Bone marrow (tissue), 2 donors: Measurements from ENCODE around the gene RHOF.

ENCODE experiments used
- DNase-seq, 2 donors: peaks; one replicate each; lab custom pipeline; 2025; lab: John Stamatoyannopoulos, UW

RHOF gene

DNA sequence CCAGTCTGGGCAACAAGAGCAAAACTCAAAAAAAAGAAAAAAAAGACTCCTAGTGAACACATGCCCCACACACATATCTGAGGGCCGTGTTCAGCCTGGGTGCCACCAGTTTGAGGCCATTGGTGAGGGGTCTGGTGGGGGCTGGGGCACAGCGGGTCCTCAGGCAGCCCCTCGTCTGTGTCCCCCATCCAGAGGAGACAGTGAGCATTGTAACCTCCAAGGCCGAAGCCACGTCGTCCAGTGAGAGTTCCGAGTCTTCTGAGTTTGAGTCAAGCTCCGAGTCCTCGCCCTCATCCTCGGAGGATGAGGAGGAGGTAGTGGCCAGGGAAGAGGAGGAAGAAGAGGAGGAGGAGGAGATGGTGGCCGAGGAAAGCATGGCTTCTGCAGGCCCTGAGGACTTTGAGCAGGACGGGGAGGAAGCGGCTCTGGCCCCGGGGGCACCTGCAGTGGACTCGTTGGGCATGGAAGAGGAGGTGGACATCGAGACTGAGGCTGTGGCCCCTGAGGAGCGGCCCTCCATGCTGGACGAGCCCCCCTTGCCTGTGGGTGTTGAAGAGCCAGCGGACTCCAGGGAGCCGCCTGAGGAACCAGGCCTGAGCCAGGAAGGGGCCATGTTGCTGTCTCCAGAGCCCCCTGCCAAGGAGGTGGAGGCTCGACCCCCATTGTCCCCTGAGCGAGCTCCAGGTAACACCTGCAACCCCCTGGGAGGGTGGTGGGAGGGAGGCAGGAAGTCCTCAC, 25.9 kb upstream of the RHOF start:
- DNase-seq, result no peak

DNA sequence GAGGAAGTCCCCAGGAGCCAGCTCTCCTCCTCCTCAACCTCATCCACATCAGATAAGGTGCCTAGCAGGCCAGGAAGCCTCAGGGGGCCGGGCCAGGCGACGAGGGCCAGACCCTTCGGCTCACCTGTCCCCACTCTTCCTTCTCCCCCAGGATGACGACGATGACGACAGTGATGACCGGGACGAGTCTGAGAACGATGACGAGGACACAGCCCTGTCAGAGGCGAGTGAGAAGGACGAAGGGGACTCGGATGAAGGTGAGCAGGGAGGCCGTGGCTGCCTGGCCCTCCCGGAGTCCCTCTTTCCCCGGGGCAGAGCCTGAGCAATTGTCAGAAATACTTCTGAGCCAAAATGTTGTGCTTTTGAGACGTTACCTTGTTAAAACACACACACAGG, 24.2 kb upstream of the RHOF start:
- DNase-seq, result no peak

DNA sequence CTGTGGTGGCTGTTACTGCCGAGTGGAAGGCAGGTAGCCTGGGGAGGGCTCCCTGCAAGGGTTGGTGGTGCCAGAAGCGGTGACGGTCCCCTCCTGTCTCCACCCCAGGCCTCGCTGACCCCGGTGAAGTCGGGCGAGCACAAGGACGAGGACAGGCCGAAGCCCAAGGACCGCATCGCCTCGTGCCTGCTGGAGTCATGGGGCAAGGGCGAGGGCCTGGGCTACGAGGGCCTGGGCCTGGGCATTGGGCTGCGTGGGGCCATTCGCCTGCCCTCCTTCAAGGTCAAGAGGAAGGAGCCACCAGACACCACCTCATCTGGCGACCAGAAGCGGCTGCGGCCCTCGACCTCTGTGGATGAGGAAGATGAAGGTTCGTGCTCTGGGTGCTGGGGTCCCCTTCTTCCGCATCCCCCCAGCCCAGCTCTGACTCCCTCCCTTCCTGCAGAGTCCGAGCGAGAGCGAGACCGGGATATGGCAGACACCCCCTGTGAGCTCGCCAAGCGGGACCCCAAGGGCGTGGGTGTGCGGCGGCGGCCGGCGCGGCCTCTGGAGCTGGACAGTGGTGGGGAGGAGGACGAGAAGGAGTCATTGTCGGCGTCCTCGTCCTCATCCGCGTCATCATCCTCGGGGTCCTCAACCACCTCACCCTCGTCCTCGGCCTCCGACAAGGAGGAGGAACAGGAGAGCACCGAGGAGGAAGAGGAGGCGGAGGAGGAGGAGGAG, 23.6 kb upstream of the RHOF start:
- no peak for DNase-seq

DNA sequence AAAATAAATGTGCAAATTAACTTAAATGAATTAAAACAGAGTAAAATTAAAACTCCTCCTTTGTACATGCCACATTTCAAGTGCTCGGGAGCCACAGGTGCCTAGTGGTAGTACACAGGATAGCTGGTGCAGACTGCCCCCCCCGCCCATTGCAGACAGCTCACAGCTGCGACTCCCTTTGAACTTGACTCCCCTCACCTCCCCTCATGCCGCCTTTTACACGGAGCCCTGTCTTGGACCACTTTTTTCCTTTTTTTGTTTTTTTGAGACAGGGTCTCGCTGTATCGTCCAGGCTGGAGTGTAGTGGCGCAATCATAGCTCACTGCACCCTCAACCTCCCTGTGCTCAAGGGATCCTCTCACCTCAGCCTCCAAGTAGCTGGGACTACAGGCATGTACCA, 21.8 kb upstream of the RHOF start:
- DNase-seq, result no peak

DNA sequence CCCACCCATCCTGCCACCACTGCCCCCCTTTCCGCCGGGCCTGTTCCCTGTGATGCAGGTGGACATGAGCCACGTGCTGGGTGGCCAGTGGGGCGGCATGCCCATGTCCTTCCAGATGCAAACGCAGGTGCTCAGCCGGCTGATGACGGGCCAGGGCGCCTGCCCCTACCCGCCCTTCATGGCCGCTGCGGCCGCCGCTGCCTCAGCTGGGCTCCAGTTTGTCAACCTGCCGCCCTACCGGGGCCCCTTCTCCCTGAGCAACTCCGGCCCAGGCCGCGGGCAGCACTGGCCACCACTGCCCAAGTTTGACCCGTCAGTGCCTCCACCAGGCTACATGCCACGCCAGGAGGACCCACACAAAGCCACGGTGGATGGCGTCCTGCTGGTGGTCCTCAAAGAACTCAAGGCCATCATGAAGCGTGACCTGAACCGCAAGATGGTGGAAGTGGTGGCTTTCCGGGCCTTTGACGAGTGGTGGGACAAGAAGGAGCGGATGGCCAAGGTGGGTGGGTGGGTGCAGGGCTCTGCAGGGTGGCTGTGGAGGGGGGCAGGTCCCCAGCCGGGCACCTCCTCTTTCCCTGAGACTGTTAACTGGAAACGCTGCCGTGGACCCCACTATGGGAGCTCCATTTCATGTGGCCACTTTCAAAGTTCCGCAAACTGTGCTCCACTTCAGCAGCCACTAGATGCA, 21.1 kb upstream of the RHOF start:
- DNase-seq, result no peak

DNA sequence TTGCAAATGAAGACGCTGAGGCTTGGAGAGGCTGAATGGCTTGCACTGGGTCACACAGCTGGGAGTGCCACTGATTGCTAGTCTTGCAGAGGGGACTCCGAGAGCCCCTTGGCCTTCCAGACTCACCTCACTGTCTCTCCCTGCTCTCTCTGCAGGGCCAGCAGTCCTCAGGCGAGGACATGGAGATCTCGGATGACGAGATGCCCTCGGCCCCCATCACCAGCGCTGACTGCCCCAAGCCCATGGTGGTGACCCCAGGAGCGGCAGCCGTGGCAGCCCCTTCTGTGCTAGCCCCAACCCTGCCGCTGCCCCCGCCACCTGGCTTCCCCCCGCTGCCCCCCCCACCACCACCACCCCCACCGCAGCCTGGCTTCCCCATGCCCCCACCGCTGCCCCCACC, 20.5 kb upstream of the RHOF start:
- DNase-seq, result no peak

DNA sequence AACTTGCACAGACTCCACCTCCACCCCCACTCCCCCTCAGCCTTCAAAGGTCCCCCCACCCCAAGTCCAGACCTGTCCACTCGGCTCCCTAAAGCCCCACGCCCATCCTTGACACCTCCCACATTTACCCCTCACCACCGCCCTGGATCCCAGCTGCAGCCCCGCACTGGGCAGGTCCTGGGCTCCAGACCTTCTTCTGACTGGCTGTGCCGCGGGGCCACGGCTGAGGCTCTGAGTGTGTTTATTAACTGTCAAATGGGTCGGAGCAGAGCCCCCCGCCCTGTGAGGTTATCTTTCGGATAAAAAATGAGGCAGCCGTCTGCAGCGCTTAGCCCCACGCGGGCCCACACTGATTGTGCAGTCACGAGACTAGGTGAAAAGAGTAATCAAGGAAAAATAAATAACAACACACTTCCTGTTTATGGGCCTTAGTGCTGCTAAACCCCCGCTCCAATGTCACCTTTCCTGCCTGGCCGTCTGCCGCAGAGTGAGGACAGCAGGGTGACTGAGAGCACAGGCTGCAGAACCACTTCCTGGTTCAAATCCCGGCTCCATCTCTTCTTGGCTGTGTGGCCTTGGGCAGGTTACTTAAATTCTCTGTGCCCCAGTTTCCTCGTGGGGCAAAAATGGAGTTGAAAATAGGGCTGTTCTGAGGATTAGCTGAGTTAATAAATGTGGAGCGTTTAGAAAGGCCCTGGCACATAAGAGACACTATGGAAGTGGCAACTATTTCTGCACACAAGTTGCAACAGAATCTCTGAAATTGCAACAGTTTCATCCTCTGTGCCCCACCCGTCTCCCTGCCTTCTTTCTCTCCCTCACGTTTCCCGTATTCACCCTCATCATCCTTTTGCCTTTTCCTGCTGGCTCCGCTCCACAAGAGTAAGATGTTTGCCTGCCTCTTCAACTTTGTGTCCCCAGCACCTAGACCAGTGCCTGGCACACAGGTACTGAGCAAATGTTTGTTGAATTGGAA, 19.7 kb upstream of the RHOF start:
- no peak for DNase-seq

DNA sequence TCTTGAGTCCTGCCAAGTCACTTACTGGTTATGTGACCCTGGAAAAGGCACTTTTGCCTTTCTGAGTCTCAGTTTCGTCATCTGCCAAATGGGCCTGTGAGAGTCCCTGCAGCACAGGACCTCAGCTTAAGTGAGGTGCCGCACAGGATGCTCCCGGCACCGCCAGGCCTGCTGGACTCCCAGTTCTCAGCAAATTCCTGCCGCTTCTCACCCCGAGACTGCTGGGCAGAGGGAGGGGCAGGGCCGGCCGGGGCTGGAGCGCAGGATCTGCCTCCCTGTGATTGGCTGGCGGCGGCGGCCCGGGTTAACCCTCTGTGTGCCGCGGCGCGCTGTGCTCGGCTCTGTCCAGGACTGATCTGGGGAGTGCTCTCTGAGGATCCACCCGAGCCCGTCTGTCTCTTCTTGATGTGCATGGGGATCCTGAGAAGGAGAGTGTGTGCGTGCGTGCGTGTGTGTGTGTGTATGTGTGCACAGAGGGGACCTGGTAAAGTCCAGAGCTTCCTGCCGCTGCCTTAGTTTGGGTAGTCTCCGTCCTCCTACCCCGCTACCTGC, 18.9 kb upstream of the RHOF start:
- no peak for DNase-seq

DNA sequence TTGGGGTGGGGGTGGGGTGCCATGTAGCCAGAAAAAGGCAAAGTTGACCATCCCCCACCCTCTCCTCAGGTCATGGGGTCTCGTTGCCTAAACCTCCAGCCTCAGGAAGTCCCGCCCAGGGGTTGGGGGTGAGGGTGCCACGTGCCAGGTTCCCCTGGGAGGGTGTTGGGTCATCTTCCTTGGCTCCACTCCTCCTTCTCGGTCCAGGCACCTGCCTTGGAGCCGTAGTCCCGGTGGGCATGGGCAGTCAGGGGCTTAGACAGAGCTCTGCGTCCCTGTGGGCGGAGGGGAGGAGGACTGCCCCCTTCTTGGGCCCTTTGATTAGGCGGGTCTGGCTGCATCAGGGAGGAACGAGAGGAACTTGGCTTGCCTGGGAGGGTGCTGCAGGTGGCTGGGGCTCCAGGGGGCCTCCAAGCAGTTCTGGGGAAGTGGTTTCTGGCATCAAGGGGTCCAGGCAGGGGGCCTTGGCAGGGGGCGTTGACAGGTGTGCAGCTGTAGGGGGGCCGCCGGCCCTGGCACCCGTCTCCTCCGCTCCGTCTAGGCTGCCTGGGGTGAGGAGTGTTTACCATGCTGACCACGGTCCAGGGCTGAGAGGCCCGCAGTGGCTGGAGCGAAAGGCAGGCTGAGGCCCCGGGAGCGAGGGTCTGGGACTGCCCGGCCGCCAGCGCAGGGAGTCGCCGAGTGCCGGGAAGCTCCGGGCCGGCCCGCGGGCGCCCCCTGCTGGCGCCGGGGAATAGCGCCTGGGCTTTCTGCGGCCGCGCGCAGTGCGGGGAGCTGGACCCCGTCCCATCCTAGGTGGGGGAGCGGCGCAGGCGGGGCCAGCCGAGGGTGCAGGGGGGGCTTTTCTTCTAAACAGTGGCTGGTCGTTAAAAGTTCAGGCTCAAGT, 18.2 kb upstream of the RHOF start:
- peak; percentile 31 to 46 for DNase-seq

DNA sequence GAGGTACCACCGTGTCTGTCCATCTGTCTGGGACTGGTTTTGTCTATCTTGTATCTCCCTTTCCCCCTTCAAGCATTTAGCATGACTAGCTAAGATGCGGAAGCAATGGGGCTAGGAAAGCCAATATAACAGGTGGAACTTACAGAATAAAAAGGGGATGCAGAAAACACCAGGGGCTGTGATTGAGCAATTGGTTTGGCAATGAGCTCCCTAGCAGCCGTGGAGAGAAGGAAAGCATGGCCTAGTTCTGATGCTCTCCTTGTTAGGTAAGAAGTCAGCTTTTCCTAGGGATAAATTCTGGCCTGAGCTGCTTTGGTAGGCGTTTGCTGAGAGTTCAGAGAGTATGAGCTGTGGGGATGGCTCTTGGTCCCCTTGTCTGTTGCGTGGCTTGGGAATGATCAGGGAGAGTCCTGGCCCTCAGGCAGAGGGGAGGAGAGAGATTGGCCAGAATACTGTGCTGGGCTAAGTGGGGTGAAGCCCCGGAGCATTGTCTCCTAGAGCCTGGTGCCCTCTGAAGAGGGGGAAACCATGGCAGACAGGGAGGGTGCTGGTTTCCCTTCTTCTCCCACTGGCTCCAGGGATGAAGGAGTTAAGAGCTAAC, 17.4 kb upstream of the RHOF start:
- no peak for DNase-seq

DNA sequence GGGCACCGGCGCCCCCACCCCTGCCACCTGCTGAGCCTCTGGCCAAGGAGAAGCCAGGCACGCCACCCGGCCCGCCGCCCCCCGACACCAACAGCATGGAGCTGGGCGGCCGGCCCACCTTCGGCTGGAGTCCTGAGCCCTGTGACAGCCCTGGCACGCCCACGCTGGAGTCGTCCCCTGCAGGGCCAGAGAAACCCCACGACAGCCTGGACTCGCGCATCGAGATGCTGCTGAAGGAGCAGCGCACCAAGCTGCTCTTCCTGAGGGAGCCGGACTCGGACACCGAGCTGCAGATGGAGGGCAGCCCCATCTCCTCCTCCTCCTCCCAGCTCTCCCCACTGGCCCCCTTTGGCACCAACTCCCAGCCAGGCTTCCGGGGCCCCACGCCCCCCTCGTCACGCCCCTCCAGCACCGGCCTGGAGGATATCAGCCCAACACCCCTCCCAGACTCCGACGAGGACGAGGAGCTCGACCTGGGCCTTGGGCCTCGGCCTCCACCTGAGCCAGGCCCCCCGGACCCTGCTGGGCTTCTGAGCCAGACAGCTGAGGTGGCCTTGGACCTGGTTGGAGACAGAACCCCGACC, 16.8 kb upstream of the RHOF start:
- DNase-seq, result no peak

DNA sequence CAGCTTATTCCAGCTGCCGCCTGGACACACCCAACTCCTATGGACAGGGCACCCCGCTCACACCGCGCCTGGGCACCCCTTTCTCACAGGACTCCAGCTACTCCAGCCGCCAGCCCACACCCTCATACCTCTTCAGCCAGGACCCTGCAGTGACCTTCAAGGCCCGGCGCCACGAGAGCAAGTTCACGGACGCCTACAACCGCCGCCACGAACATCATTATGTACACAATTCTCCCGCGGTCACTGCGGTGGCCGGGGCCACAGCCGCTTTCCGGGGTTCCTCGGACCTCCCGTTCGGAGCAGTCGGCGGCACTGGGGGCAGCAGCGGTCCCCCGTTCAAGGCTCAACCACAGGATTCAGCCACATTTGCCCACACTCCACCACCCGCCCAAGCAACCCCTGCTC, 16.2 kb upstream of the RHOF start:
- no peak for DNase-seq

DNA sequence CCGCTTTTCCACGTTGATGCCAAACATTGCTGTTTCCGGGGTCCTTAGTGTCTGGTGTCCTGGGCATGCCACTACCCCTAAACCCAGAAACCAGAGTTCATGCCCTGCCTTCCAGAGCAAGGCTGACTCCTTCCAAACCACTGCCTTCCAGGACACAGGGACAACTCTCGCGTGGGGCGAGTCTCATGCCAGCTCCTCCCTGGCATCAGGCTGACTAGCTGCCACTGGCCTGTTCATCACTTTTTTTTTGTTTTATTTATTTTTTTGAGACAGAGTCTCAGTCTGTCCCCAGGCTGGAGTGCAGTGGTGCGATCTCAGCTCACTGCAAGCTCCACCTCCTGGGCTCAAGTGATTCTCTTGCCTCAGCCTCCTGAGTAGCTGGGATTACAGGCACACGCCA, 15.1 kb upstream of the RHOF start:
- no peak for DNase-seq

DNA sequence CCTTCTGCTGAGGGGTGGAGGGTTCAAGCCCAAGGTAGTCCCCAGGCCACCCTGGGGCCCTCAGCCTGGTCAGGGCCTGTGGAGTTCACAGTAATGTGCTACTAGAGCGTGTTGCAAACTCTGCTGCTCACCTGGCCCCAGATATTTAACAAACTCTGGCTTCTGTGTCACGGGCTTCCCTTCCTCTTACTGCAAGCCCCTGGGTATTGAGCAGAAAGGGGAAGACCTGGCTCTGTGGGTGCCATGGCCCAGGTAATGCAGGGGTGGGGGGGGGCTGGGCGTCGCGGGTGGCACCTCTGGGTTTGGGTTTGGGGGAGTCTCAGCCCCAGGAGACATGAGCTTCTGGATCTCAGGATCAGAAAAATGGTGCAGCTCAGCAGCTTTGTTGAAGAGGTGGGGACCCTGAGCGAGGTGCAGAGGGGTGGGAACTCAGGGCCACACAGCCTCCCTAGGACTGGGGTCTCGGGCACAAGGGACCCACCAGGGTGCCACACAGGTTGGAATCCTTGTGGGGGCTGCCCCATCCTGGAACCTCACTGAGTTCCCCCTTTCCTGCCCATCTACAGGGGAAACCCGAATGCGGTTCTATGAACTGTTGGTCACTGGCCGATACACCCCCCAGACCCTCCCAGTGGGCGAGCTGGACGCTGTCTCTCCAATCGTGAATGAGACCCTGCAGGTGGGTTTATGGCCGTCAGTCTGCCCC, 14.3 kb upstream of the RHOF start:
- no peak for DNase-seq

DNA sequence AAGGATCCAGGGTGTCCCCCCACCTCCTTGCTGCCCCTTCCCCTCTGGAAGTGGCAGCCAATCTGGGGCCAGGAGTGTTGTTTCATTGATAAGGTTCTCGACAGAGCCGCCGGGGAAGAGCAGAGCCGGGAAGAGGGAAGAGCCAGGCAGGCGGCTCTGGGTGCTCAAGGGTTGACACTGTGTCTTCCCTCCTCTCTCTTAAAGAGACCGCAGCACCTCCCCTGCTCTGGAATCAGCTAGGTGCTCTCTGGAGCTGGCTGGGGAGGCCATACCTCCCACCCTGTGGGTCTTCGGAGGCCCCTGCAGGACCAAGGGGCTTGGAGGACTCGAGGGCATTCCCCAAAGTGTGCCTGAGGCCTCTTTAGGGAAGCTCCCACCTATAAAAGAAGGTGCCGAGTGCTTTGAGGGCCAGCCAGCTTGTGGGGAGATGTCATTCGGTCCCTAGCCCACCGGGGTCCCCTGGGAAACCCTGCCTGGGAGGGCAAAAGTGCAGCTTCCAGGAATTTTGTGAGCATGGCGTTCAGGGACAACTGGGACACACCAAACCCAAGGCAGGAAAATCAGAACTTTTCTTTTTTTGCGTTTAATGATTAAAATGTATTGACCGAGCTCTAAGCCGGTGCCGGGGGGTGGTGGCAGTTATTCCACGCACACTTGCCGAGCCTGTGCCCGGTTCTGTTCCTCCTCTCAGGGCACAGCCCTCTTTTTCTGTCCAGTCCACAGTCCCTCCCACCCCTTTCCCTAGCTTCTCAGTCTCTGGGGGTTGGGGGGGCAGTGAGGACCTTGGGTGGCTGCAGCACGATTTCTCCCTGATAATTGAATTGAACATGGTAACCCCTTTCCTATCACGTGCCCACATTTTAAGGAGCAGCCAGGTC, 13.3 kb upstream of the RHOF start:
- DNase-seq, result no peak

DNA sequence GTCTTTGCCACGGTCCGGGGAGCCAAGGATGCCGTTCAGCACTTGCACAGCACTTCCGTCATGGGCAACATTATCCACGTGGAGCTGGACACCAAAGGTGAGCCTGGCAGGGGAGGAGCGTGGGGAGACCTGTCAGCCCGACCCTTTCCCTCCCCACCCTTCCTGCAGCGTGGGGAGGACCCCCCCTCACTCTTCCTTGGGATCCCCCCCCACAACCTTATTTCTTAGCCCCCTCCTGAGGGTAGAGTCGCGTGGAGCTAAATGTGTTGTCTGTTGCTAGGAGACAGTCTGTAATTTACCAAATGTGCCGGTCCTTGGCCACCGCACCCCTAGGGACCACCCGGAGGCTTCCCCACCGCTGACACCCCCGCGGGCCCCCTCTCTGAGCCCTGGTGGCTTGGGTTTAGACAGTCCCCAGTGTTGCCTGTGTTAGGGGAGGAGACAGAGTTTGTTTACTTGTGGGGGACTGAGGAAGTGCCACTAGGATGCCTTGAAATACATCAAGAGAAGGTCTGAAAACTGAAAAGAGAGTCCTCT, 12.6 kb upstream of the RHOF start:
- DNase-seq, result peak in 1 of 2 donors; percentile 31

DNA sequence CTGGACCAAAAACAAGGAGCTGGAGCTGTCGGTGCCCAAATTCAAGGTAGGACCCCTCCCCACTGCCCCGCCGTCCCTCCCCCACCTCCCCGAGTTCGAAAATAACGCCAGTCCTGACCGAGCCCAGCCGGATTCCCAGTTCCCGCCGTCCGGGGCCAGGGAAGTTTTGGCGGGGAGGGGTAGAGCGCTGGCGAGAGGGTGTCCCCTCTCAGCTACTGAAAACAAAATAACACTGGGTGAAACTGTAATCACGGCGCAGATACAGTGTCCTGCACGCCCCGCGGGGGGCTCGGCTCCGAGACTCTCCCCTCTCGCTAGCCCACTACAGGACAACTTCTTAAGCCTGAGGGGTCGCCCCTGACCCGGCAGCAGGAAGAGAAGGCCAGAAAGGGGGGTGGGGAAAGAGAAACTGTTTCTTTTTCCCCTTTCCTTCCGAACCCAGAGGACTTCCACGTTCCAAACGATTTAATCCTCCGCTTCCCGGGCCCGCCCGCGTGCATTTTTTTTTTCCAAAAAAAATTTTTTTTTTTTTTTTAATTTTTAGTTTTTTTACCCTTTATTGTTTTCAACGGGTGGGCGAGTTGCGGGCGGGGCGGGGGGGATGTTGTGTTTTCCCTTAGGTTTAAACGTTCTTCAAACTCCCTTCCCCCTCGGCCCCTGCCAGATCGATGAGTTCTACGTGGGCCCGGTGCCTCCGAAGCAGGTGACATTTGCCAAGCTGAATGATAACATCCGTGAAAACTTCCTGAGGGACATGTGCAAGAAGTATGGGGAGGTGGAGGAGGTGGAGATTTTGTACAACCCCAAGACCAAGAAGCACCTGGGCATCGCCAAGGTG, 11.9 kb upstream of the RHOF start:
- no peak for DNase-seq
